Retinal pigment epithelial cell (primary cell): Measurements from ENCODE around the gene GRID1.

Experiments
- DNase-seq: peaks from one replicate; pipeline ENCODE4 v3.0.0-alpha.2; 2010; ENCODE audit warnings: low read depth
- H3K4me3 ChIP-seq: 2 replicates; pipeline ENCODE4 v1.5.1; 2011; ENCODE audit warnings: mild to moderate bottlenecking, low read length, control low read depth, moderate library complexity
- CTCF ChIP-seq: conservative IDR thresholded peaks from 2 replicates; pipeline ENCODE4 v1.5.1; 2011; ENCODE audit warnings: low read depth, low read length, control low read depth, inconsistent platforms

The GRID1 gene

GRCh38 chr10:86195521-86196157, 171.0 kb downstream of the GRID1 start:
- DNase-seq: no peak
- no peak for TF ChIP-seq CTCF
- no peak overlapping the region for H3K4me3 ChIP-seq

- no peak overlapping the region for H3K4me3 ChIP-seq
- DNase-seq: no peak
- no peak for TF ChIP-seq CTCF
Measured at GRCh38 chr10:86194684-86195083, 171.9 kb downstream of the GRID1 start.

GRCh38 chr10:86193841-86194240, 172.8 kb downstream of the GRID1 start:
- no peak for DNase-seq
- no peak overlapping the region for H3K4me3 ChIP-seq
- TF ChIP-seq CTCF: no peak

GRCh38 chr10:86192691-86193090, 173.9 kb downstream of the GRID1 start:
- no peak for DNase-seq

GRCh38 chr10:86192147-86192546, 174.4 kb downstream of the GRID1 start:
- no peak for TF ChIP-seq CTCF
- no peak overlapping the region for H3K4me3 ChIP-seq
- DNase-seq: no peak

More at GRCh38 chr10:86192691-86193090, 173.9 kb downstream of the GRID1 start:
- no peak overlapping the region for H3K4me3 ChIP-seq
- TF ChIP-seq CTCF: no peak

GRCh38 chr10:86191686-86192085, 174.9 kb downstream of the GRID1 start:
- no peak for DNase-seq
- no peak overlapping the region for H3K4me3 ChIP-seq
- TF ChIP-seq CTCF: no peak

GRCh38 chr10:86191166-86191565, 175.4 kb downstream of the GRID1 start:
- no peak for TF ChIP-seq CTCF
- H3K4me3 ChIP-seq: no peak overlapping the region
- DNase-seq: no peak
